ENCODE results near the gene ACKR4.
"Not testable (repeated sequence)": the region's sequence is repeated elsewhere in the genome, so short reads cannot be mapped to it uniquely, and the experiment has no call there.

ACKR4 gene

GRCh38 chr3:132615301-132615700 lies 18.2 kb downstream of the ACKR4 start:
- not testable (repeated sequence) for H3K27ac Mint-ChIP-seq; H3K4me3 Mint-ChIP-seq; H3K4me1 Mint-ChIP-seq (ENCODE audit: low read depth); H3K27me3 Mint-ChIP-seq (ENCODE audit: low read depth); H3K9me3 Mint-ChIP-seq
- peaks cover 17% of the 10 kb centered on the region for H3K36me3 Mint-ChIP-seq (ENCODE audit: low read depth)

GRCh38 chr3:132615881-132616280 lies 18.8 kb downstream of the ACKR4 start:
- Mint-ChIP-seq H3K27ac (no peak overlapping the region), H3K9me3 (peaks cover 8% of the 10 kb centered on the region), H3K4me1 (ENCODE audit: low read depth) (no peaks in the 10 kb centered on the region), H3K27me3 (ENCODE audit: low read depth) (no peaks in the 10 kb centered on the region), H3K4me3 (no peak overlapping the region), H3K36me3 (ENCODE audit: low read depth) (peaks cover 17% of the 10 kb centered on the region)

- Mint-ChIP-seq H3K27me3 (ENCODE audit: low read depth) (no peaks in the 10 kb centered on the region), H3K36me3 (ENCODE audit: low read depth) (peaks cover 19% of the 10 kb centered on the region), H3K9me3 (peaks cover 8% of the 10 kb centered on the region), H3K4me3 (no peak overlapping the region), H3K4me1 (ENCODE audit: low read depth) (peaks cover 2% of the 10 kb centered on the region), H3K27ac (no peak overlapping the region)
Observed at GRCh38 chr3:132616780-132617179, 19.7 kb downstream of the ACKR4 start.

GRCh38 chr3:132622148-132622547 lies 25.1 kb downstream of the ACKR4 start:
- H3K27ac Mint-ChIP-seq: no peak overlapping the region
- no peak overlapping the region for H3K4me3 Mint-ChIP-seq
- H3K4me1 Mint-ChIP-seq (ENCODE audit: low read depth): peaks cover 2% of the 10 kb centered on the region
- H3K9me3 Mint-ChIP-seq: no peaks in the 10 kb centered on the region
- no peaks in the 10 kb centered on the region for H3K27me3 Mint-ChIP-seq (ENCODE audit: low read depth)
- H3K36me3 Mint-ChIP-seq (ENCODE audit: low read depth): peaks cover 15% of the 10 kb centered on the region

GRCh38 chr3:132622761-132623160 lies 25.7 kb downstream of the ACKR4 start:
- Mint-ChIP-seq H3K27ac (no peak overlapping the region), H3K36me3 (ENCODE audit: low read depth) (peaks cover 14% of the 10 kb centered on the region), H3K4me3 (no peak overlapping the region), H3K9me3 (no peaks in the 10 kb centered on the region), H3K4me1 (ENCODE audit: low read depth) (peaks cover 2% of the 10 kb centered on the region), H3K27me3 (ENCODE audit: low read depth) (no peaks in the 10 kb centered on the region)

- Mint-ChIP-seq H3K27ac (no peak overlapping the region), H3K4me1 (ENCODE audit: low read depth) (peaks cover 2% of the 10 kb centered on the region), H3K36me3 (ENCODE audit: low read depth) (peaks cover 15% of the 10 kb centered on the region), H3K4me3 (no peak overlapping the region), H3K27me3 (ENCODE audit: low read depth) (no peaks in the 10 kb centered on the region), H3K9me3 (no peaks in the 10 kb centered on the region)
Observed at GRCh38 chr3:132623646-132624045, 26.6 kb downstream of the ACKR4 start.

GRCh38 chr3:132624790-132625189 lies 27.7 kb downstream of the ACKR4 start:
- no peak overlapping the region for H3K27ac Mint-ChIP-seq
- no peaks in the 10 kb centered on the region for H3K9me3 Mint-ChIP-seq
- H3K4me3 Mint-ChIP-seq: no peak overlapping the region
- H3K27me3 Mint-ChIP-seq (ENCODE audit: low read depth): no peaks in the 10 kb centered on the region
- H3K36me3 Mint-ChIP-seq (ENCODE audit: low read depth): peaks cover 18% of the 10 kb centered on the region
- H3K4me1 Mint-ChIP-seq (ENCODE audit: low read depth): peaks cover 4% of the 10 kb centered on the region

- Mint-ChIP-seq H3K36me3 (ENCODE audit: low read depth) (peaks cover 19% of the 10 kb centered on the region), H3K9me3 (no peaks in the 10 kb centered on the region), H3K4me3 (no peak overlapping the region), H3K27me3 (ENCODE audit: low read depth) (no peaks in the 10 kb centered on the region), H3K27ac (no peak overlapping the region), H3K4me1 (ENCODE audit: low read depth) (peaks cover 5% of the 10 kb centered on the region)
Observed at GRCh38 chr3:132625613-132626012, 28.5 kb downstream of the ACKR4 start.

GRCh38 chr3:132626955-132627354 lies 29.9 kb downstream of the ACKR4 start:
- Mint-ChIP-seq H3K27ac (no peak overlapping the region), H3K4me3 (no peak overlapping the region), H3K9me3 (no peaks in the 10 kb centered on the region), H3K27me3 (ENCODE audit: low read depth) (no peaks in the 10 kb centered on the region), H3K4me1 (ENCODE audit: low read depth) (peaks cover 4% of the 10 kb centered on the region), H3K36me3 (ENCODE audit: low read depth) (peaks cover 17% of the 10 kb centered on the region)

GRCh38 chr3:132628157-132628556 lies 31.1 kb downstream of the ACKR4 start:
- H3K27ac Mint-ChIP-seq: no peak overlapping the region
- H3K9me3 Mint-ChIP-seq: no peaks in the 10 kb centered on the region
- H3K27me3 Mint-ChIP-seq (ENCODE audit: low read depth): no peaks in the 10 kb centered on the region
- H3K36me3 Mint-ChIP-seq (ENCODE audit: low read depth): peaks cover 21% of the 10 kb centered on the region
- H3K4me1 Mint-ChIP-seq (ENCODE audit: low read depth): peaks cover 4% of the 10 kb centered on the region
- no peak overlapping the region for H3K4me3 Mint-ChIP-seq

- Mint-ChIP-seq H3K9me3 (no peaks in the 10 kb centered on the region), H3K27ac (no peak overlapping the region), H3K4me3 (no peak overlapping the region), H3K36me3 (ENCODE audit: low read depth) (peaks cover 23% of the 10 kb centered on the region), H3K27me3 (ENCODE audit: low read depth) (no peaks in the 10 kb centered on the region), H3K4me1 (ENCODE audit: low read depth) (peaks cover 4% of the 10 kb centered on the region)
Observed at GRCh38 chr3:132629928-132630327, 32.9 kb downstream of the ACKR4 start.

- Mint-ChIP-seq H3K27me3 (ENCODE audit: low read depth) (no peaks in the 10 kb centered on the region), H3K36me3 (ENCODE audit: low read depth) (peaks cover 23% of the 10 kb centered on the region), H3K4me1 (ENCODE audit: low read depth) (peaks cover 4% of the 10 kb centered on the region), H3K4me3 (no peak overlapping the region), H3K27ac (no peak overlapping the region), H3K9me3 (no peaks in the 10 kb centered on the region)
Observed at GRCh38 chr3:132630612-132631011, 33.5 kb downstream of the ACKR4 start.

GRCh38 chr3:132635052-132635451 lies 38.0 kb downstream of the ACKR4 start:
- H3K36me3 Mint-ChIP-seq (ENCODE audit: low read depth): peaks cover 13% of the 10 kb centered on the region
- no peaks in the 10 kb centered on the region for H3K4me1 Mint-ChIP-seq (ENCODE audit: low read depth)
- no peaks in the 10 kb centered on the region for H3K9me3 Mint-ChIP-seq
- no peak overlapping the region for H3K27ac Mint-ChIP-seq
- no peak overlapping the region for H3K4me3 Mint-ChIP-seq
- no peaks in the 10 kb centered on the region for H3K27me3 Mint-ChIP-seq (ENCODE audit: low read depth)

- Mint-ChIP-seq H3K36me3 (ENCODE audit: low read depth) (peaks cover 17% of the 10 kb centered on the region), H3K27me3 (ENCODE audit: low read depth) (no peaks in the 10 kb centered on the region)
Observed at GRCh38 chr3:132637590-132637989, 40.5 kb downstream of the ACKR4 start.

GRCh38 chr3:132638706-132639105 lies 41.6 kb downstream of the ACKR4 start:
- Mint-ChIP-seq H3K36me3 (ENCODE audit: low read depth) (peaks cover 11% of the 10 kb centered on the region), H3K4me3 (no peak overlapping the region), H3K27me3 (ENCODE audit: low read depth) (no peaks in the 10 kb centered on the region), H3K27ac (no peak overlapping the region), H3K9me3 (no peaks in the 10 kb centered on the region), H3K4me1 (ENCODE audit: low read depth) (peaks cover 1% of the 10 kb centered on the region)

More at GRCh38 chr3:132637590-132637989, 40.5 kb downstream of the ACKR4 start:
- no peaks in the 10 kb centered on the region for H3K9me3 Mint-ChIP-seq
- H3K27ac Mint-ChIP-seq: no peak overlapping the region
- no peaks in the 10 kb centered on the region for H3K4me1 Mint-ChIP-seq (ENCODE audit: low read depth)
- no peak overlapping the region for H3K4me3 Mint-ChIP-seq

GRCh38 chr3:132641427-132641826 lies 44.4 kb downstream of the ACKR4 start:
- not testable (repeated sequence) for H3K36me3 Mint-ChIP-seq (ENCODE audit: low read depth); H3K9me3 Mint-ChIP-seq; H3K27me3 Mint-ChIP-seq (ENCODE audit: low read depth); H3K27ac Mint-ChIP-seq; H3K4me3 Mint-ChIP-seq; H3K4me1 Mint-ChIP-seq (ENCODE audit: low read depth)

Data from T-helper 1 cell treated with Interleukin-12 subunit alpha and Interleukin-12 subunit beta and Interleukin-4 antibody, amounts not matched to agents 30 μg/mL and 1 μg/mL, for 36 hours (primary cell).